GM12875 (cell line): ENCODE measurements around the gene SCIN.
A peak's percentile ranks its signal among the peaks of the same experiment; 100 is the strongest.
"Not testable (repeated sequence)": the region's sequence is repeated elsewhere in the genome, so short reads cannot be mapped to it uniquely, and the experiment has no call there.

Experiments used
- H3K4me3 ChIP-seq: one replicate; pipeline ENCODE4 v1.5.1; 2011; ENCODE audit warnings: low read depth, low read length, control low read depth
- CTCF ChIP-seq: IDR thresholded peaks from 2 replicates; pipeline ENCODE4 v1.5.1; 2011; ENCODE audit warnings: low read depth, mild to moderate bottlenecking, control low read depth, inconsistent platforms, low read length, moderate library complexity, borderline replicate concordance; ENCODE audit not compliant: insufficient read depth

Gene SCIN

GRCh38 chr7:12638851-12639456, 68.4 kb downstream of the SCIN start:
- no peak overlapping the region for H3K4me3 ChIP-seq
- 0 out of 2 replicates have a peak, but pooled peaks have one; percentile 5 for TF ChIP-seq CTCF

GRCh38 chr7:12640299-12641096, 70.0 kb downstream of the SCIN start:
- TF ChIP-seq CTCF: no peak
- H3K4me3 ChIP-seq: no peak overlapping the region

GRCh38 chr7:12641196-12641595, 70.7 kb downstream of the SCIN start:
- no peak overlapping the region for H3K4me3 ChIP-seq
- no peak for TF ChIP-seq CTCF

GRCh38 chr7:12642508-12642907, 72.0 kb downstream of the SCIN start:
- no peak for TF ChIP-seq CTCF
- no peak overlapping the region for H3K4me3 ChIP-seq

- TF ChIP-seq CTCF: no peak
- no peak overlapping the region for H3K4me3 ChIP-seq
Measured at GRCh38 chr7:12643001-12643643, 72.6 kb downstream of the SCIN start.

GRCh38 chr7:12643644-12644043, 73.1 kb downstream of the SCIN start:
- no peak overlapping the region for H3K4me3 ChIP-seq
- TF ChIP-seq CTCF: no peak

GRCh38 chr7:12645212-12645611, 74.7 kb downstream of the SCIN start:
- H3K4me3 ChIP-seq: not testable (repeated sequence)
